ENCODE data around the gene ATP5F1B.

GRCh38 chr12:56677680-56678079, 31.9 kb upstream of the ATP5F1B start:
- no peak for TF ChIP-seq CTCF (IDR thresholded peaks at IDR 0.05)
- TF ChIP-seq POLR2A (IDR thresholded peaks at IDR 0.05): no peak

Data from lower leg skin (tissue), 3 donors.